Neural cell (in vitro differentiated cells): ENCODE measurements around the gene ZMYM3. TPM values are rescaled to one million over a fixed set of nuclear protein-coding genes. Genes with fewer than 3 reads are reported as not detected.

Experiments
- H2AFZ ChIP-seq: fragments of 200-600, 300-800 bp; sonication (generic), shearing (Covaris generic); 2 replicates; pipeline ENCODE4 v1.6.0; 2014; ENCODE audit warnings: low read depth, mild to moderate bottlenecking, antibody characterized with exemption, low read length, moderate library complexity
- H3F3A ChIP-seq: fragments of 200-600 bp; shearing (Covaris generic); 2 replicates; pipeline ENCODE4 v1.6.1; 2016; ENCODE audit warnings: mild to moderate bottlenecking, moderate library complexity, mixed read lengths, antibody characterized with exemption, low read length; ENCODE audit not compliant: insufficient read depth, poor library complexity, severe bottlenecking
- H3K27ac ChIP-seq: fragments of 200-600, 300-800 bp; sonication (generic), shearing (Covaris generic); 2 replicates; pipeline ENCODE4 v1.5.1; 2014; ENCODE audit warnings: mild to moderate bottlenecking, low read length, moderate library complexity
- H3K27me3 ChIP-seq: fragments of 300-800, 200-600 bp; sonication (generic), shearing (Covaris generic); 2 replicates; pipeline ENCODE4 v1.6.0; 2014; ENCODE audit warnings: mild to moderate bottlenecking, low read depth, low read length, moderate library complexity; ENCODE audit not compliant: insufficient read depth
- H3K36me3 ChIP-seq: fragments of 300-800, 200-600 bp; sonication (generic), shearing (Covaris generic); 2 replicates; pipeline ENCODE4 v1.5.1; 2014; ENCODE audit warnings: mild to moderate bottlenecking, antibody characterized with exemption, low read length, moderate library complexity; ENCODE audit not compliant: insufficient read depth
- H3K4me2 ChIP-seq: fragments of 300-800, 200-600 bp; sonication (generic), shearing (Covaris generic); 2 replicates; pipeline ENCODE4 v1.6.0; 2014; ENCODE audit warnings: mild to moderate bottlenecking, low read length
- H3K4me3 ChIP-seq: fragments of 300-800, 200-600 bp; sonication (generic), shearing (Covaris generic); 2 replicates; pipeline ENCODE4 v1.5.1; 2014; ENCODE audit warnings: mild to moderate bottlenecking, low read length, moderate library complexity
- H3K79me2 ChIP-seq: fragments of 200-600 bp; shearing (Covaris generic); replicated peaks from 2 replicates; pipeline ENCODE4 v1.6.0; 2014; ENCODE audit warnings: mild to moderate bottlenecking, low read length, moderate library complexity; ENCODE audit not compliant: insufficient read depth
- H3K9ac ChIP-seq: fragments of 300-800, 200-600 bp; sonication (generic), shearing (Covaris generic); 2 replicates; pipeline ENCODE4 v1.6.1; 2016; ENCODE audit warnings: mild to moderate bottlenecking, low read length, mixed read lengths
- H3K9me2 ChIP-seq: fragments of 200-600 bp; shearing (Covaris generic); 2 replicates; pipeline ENCODE4 v1.6.1; 2016; ENCODE audit warnings: mild to moderate bottlenecking, low read length, mixed read lengths; ENCODE audit not compliant: insufficient read depth
- H3K9me3 ChIP-seq: fragments of 200-600, 300-800 bp; sonication (generic), shearing (Covaris generic); 2 replicates; pipeline ENCODE4 v1.6.1; 2016; ENCODE audit warnings: mild to moderate bottlenecking, mixed run types, low read length, moderate library complexity, mixed read lengths
- H4K20me1 ChIP-seq: fragments of 200-600 bp; shearing (Covaris generic); 2 replicates; pipeline ENCODE4 v1.6.1; 2016; ENCODE audit warnings: mild to moderate bottlenecking, mixed run types; ENCODE audit not compliant: insufficient read depth
- EP300 ChIP-seq: fragments of 450-650 bp; conservative IDR thresholded peaks from 2 replicates; pipeline ENCODE4 v1.6.1; 2014; ENCODE audit warnings: antibody characterized with exemption, mild to moderate bottlenecking, moderate library complexity; ENCODE audit not compliant: poor library complexity, severe bottlenecking
- EZH2 ChIP-seq: fragments of 200-600, 300-800 bp; shearing (Covaris generic), sonication (generic); IDR thresholded peaks from 2 replicates; pipeline ENCODE4 v1.6.1; 2014; ENCODE audit warnings: antibody characterized with exemption, low read length, borderline replicate concordance, mild to moderate bottlenecking; ENCODE audit not compliant: insufficient read depth, poor library complexity, severe bottlenecking
- MXI1 ChIP-seq: fragments of 450-650 bp; conservative IDR thresholded peaks from 2 replicates; pipeline ENCODE4 v1.6.1; 2014; ENCODE audit warnings: antibody characterized with exemption, mild to moderate bottlenecking; ENCODE audit not compliant: poor library complexity, severe bottlenecking
- POLR2AphosphoS5 ChIP-seq: IDR thresholded peaks from 2 replicates; pipeline ENCODE4 v1.6.1; 2012
- RAD21 ChIP-seq: fragments of 450-650 bp; conservative IDR thresholded peaks from 2 replicates; pipeline ENCODE4 v1.6.1; 2014; ENCODE audit warnings: antibody characterized with exemption, mild to moderate bottlenecking, moderate library complexity
- SMC3 ChIP-seq: fragments of 450-650 bp; conservative IDR thresholded peaks from 2 replicates; pipeline ENCODE4 v1.6.1; 2014; ENCODE audit warnings: antibody characterized with exemption, mild to moderate bottlenecking, moderate library complexity; ENCODE audit not compliant: poor library complexity
- TAF1 ChIP-seq: IDR thresholded peaks from 2 replicates; pipeline ENCODE4 v1.6.1; 2012; ENCODE audit warnings: low read depth
- polyA plus RNA-seq: library from polyadenylated mRNA; depleted of rRNA; stranded (reverse); fragments of >200 nt; gene quantifications from 2 replicates; pipeline ENCODE4 v1.2.3, GENCODE V29; 2014
- TF ChIP-seq, protein P1 (sequence below): fragments of 450-650 bp; IDR thresholded peaks from 2 replicates; pipeline ENCODE4 v1.5.1; 2014; ENCODE audit warnings: antibody characterized with exemption, mild to moderate bottlenecking, moderate library complexity; ENCODE audit not compliant: poor library complexity, severe bottlenecking
- TF ChIP-seq, protein P2 (sequence below): IDR thresholded peaks from 2 replicates; pipeline ENCODE4 v1.6.1; 2012; ENCODE audit warnings: borderline replicate concordance

ZMYM3 gene
- polyA plus RNA-seq, 1 donor from 2014 or later = 32.8 TPM

DNA sequence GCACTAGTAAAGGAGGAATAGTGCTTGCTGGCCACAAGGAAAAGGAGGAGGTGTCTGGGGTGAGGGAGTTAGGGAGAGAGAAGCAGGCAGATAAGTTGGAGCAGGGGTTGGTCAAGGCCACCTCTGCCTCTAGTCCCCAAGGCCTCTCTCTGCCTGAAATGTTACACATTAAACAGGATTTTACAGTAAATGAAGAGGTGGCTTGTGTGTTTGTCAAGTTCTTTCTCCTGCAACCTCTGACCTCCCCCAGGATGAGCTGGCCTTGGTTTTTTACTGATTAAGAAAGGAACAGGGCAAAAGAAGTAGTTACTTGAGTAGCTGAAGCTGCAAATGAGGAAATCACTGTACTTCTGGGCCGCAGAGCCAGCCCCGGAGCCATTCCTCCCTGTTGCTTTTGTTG, 28.9 kb downstream of the ZMYM3 start:
- Histone ChIP-seq H3K27ac (no peak overlapping the region), H3K4me2 (no peak overlapping the region), H3K9me3 (no peaks in the 10 kb centered on the region), H2AFZ (no peak overlapping the region), H3K27me3 (no peaks in the 10 kb centered on the region), H3K79me2 (no peaks in the 10 kb centered on the region), H4K20me1 (no peaks in the 10 kb centered on the region), H3K9me2 (no peaks in the 10 kb centered on the region), H3K4me3 (no peak overlapping the region), H3F3A (no peaks in the 10 kb centered on the region), H3K36me3 (no peaks in the 10 kb centered on the region), H3K9ac (no peak overlapping the region)
- no peak for TF ChIP-seq RAD21
- TF ChIP-seq EZH2 = no peak
- TF ChIP-seq MXI1 = no peak
- TF ChIP-seq, protein P1, sequence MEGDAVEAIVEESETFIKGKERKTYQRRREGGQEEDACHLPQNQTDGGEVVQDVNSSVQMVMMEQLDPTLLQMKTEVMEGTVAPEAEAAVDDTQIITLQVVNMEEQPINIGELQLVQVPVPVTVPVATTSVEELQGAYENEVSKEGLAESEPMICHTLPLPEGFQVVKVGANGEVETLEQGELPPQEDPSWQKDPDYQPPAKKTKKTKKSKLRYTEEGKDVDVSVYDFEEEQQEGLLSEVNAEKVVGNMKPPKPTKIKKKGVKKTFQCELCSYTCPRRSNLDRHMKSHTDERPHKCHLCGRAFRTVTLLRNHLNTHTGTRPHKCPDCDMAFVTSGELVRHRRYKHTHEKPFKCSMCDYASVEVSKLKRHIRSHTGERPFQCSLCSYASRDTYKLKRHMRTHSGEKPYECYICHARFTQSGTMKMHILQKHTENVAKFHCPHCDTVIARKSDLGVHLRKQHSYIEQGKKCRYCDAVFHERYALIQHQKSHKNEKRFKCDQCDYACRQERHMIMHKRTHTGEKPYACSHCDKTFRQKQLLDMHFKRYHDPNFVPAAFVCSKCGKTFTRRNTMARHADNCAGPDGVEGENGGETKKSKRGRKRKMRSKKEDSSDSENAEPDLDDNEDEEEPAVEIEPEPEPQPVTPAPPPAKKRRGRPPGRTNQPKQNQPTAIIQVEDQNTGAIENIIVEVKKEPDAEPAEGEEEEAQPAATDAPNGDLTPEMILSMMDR = no peak
- TF ChIP-seq SMC3 = no peak
- TF ChIP-seq, protein P2, sequence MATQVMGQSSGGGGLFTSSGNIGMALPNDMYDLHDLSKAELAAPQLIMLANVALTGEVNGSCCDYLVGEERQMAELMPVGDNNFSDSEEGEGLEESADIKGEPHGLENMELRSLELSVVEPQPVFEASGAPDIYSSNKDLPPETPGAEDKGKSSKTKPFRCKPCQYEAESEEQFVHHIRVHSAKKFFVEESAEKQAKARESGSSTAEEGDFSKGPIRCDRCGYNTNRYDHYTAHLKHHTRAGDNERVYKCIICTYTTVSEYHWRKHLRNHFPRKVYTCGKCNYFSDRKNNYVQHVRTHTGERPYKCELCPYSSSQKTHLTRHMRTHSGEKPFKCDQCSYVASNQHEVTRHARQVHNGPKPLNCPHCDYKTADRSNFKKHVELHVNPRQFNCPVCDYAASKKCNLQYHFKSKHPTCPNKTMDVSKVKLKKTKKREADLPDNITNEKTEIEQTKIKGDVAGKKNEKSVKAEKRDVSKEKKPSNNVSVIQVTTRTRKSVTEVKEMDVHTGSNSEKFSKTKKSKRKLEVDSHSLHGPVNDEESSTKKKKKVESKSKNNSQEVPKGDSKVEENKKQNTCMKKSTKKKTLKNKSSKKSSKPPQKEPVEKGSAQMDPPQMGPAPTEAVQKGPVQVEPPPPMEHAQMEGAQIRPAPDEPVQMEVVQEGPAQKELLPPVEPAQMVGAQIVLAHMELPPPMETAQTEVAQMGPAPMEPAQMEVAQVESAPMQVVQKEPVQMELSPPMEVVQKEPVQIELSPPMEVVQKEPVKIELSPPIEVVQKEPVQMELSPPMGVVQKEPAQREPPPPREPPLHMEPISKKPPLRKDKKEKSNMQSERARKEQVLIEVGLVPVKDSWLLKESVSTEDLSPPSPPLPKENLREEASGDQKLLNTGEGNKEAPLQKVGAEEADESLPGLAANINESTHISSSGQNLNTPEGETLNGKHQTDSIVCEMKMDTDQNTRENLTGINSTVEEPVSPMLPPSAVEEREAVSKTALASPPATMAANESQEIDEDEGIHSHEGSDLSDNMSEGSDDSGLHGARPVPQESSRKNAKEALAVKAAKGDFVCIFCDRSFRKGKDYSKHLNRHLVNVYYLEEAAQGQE = no peak
- TF ChIP-seq EP300 = no peak

DNA sequence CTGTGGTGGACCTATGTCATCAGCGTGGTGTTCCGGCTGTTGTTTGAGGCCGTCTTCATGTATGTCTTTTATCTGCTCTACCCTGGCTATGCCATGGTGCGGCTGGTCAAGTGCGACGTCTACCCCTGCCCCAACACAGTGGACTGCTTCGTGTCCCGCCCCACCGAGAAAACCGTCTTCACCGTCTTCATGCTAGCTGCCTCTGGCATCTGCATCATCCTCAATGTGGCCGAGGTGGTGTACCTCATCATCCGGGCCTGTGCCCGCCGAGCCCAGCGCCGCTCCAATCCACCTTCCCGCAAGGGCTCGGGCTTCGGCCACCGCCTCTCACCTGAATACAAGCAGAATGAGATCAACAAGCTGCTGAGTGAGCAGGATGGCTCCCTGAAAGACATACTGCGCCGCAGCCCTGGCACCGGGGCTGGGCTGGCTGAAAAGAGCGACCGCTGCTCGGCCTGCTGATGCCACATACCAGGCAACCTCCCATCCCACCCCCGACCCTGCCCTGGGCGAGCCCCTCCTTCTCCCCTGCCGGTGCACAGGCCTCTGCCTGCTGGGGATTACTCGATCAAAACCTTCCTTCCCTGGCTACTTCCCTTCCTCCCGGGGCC, 29.7 kb downstream of the ZMYM3 start:
- no peaks in the 10 kb centered on the region for H3F3A ChIP-seq
- no peak overlapping the region for H3K4me3 ChIP-seq
- no peaks in the 10 kb centered on the region for H3K79me2 ChIP-seq
- no peak overlapping the region for H2AFZ ChIP-seq
- H3K9me3 ChIP-seq = no peaks in the 10 kb centered on the region
- H3K36me3 ChIP-seq = no peaks in the 10 kb centered on the region
- no peaks in the 10 kb centered on the region for H4K20me1 ChIP-seq
- H3K4me2 ChIP-seq = no peak overlapping the region
- TF ChIP-seq EP300 (no peak), EZH2 (no peak), POLR2AphosphoS5 (no peak), MXI1 (no peak), TAF1 (no peak), SMC3 (no peak)
- TF ChIP-seq, protein P1 = no peak
- no peaks in the 10 kb centered on the region for H3K27me3 ChIP-seq
- no peak overlapping the region for H3K27ac ChIP-seq
- H3K9me2 ChIP-seq = no peaks in the 10 kb centered on the region
- H3K9ac ChIP-seq = no peak overlapping the region
